SJCRH30 (cell line): ENCODE measurements around the gene GLO1. TPM values are rescaled to one million over a fixed set of nuclear protein-coding genes. Genes with fewer than 3 reads are reported as not detected.

Source experiments
- DNase-seq, 2 experiments: peaks; one replicate each; pipeline ENCODE4 v3.0.0-alpha.2; 2015 to 2020
- H3K27ac ChIP-seq: fragments of 250-450 bp; sonication (Bioruptor Pico); 2 replicates; pipeline ENCODE4 v1.5.1; 2020; ENCODE audit warnings: mild to moderate bottlenecking, moderate library complexity
- H3K27me3 ChIP-seq: fragments of 250-450 bp; sonication (Bioruptor Pico); 2 replicates; pipeline ENCODE4 v1.5.1; 2020; ENCODE audit warnings: mild to moderate bottlenecking, moderate library complexity
- H3K36me3 ChIP-seq: fragments of 250-450 bp; sonication (Bioruptor Pico); 2 replicates; pipeline ENCODE4 v1.5.1; 2020; ENCODE audit warnings: mild to moderate bottlenecking, moderate library complexity
- H3K4me1 ChIP-seq: fragments of 250-450 bp; sonication (Bioruptor Pico); 2 replicates; pipeline ENCODE4 v1.5.1; 2020; ENCODE audit warnings: mild to moderate bottlenecking, moderate library complexity
- H3K4me3 ChIP-seq: fragments of 250-450 bp; sonication (Bioruptor Pico); 2 replicates; pipeline ENCODE4 v1.5.1; 2020; ENCODE audit warnings: mild to moderate bottlenecking, moderate library complexity
- H3K9me3 ChIP-seq: fragments of 250-450 bp; sonication (Bioruptor Pico); replicated peaks from 2 replicates; pipeline ENCODE4 v1.5.1; 2020; ENCODE audit warnings: mild to moderate bottlenecking, moderate library complexity
- total RNA-seq: library from RNA; depleted of rRNA; stranded (reverse); fragments of >200 nt; shearing (Covaris generic); gene quantifications from 2 replicates; pipeline ENCODE4 v1.2.3, GENCODE V29; 2014; rRNA removed

GLO1 gene
- 453 and 485 TPM in 2 replicates for total RNA-seq

DNA sequence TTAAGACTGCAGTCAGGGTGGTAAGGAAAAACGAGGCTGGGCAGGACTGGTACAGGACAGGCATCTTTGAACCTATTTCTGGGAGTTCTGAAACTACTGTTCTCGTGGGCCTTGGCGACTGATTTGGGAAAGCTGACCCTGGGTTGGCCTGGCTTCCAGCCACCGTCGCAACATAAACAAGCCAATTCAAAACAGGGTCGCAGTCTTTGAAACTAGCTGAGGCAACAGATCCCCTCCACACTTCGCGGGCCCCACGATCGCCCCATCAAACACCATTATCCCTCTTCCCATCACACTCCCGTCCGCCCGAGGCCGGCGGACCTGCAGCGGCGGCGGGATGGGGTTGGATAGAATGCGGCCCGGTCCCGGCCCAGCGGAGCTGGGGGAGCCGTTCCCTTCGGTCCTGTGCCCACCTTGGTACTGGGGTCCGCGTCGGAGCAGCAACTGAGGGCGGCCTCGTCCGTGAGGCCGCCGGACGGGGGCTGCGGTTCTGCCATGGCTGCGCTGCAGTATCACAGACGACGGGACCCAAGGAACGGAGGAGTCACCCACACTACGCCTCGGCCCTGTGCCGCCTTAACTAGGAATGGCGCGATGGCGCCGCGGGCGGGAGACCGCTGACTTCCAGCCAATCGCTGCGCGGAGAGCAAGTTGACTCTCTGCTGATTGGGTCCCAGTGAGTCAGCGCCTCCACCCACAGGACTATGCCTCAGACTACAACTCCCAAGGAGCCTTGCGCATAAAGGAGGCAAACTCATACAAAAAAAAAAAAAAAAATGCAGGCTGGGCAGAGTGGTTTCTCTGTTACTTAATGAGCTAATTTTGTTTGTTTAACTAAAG, at the start of gene GLO1:
GLO1 (minus strand) TSS at position 588 of the 840 bp plus-strand sequence; CDS start at position 497, 91 bp downstream.
- DNase-seq = peak; percentile 98
- H3K9me3 ChIP-seq = peaks cover 3% of the 10 kb centered on the region; the same call in 1 of the 2 replicates
- no peaks in the 10 kb centered on the region for H3K4me1 ChIP-seq
- peaks cover 25% of the 10 kb centered on the region for H3K36me3 ChIP-seq
- H3K4me3 ChIP-seq = peak within 1 kb of the TSS; percentile 95
- H3K27me3 ChIP-seq = no peaks in the 10 kb centered on the region
- H3K27ac ChIP-seq = peak within 1 kb of the TSS; percentile 89

DNA sequence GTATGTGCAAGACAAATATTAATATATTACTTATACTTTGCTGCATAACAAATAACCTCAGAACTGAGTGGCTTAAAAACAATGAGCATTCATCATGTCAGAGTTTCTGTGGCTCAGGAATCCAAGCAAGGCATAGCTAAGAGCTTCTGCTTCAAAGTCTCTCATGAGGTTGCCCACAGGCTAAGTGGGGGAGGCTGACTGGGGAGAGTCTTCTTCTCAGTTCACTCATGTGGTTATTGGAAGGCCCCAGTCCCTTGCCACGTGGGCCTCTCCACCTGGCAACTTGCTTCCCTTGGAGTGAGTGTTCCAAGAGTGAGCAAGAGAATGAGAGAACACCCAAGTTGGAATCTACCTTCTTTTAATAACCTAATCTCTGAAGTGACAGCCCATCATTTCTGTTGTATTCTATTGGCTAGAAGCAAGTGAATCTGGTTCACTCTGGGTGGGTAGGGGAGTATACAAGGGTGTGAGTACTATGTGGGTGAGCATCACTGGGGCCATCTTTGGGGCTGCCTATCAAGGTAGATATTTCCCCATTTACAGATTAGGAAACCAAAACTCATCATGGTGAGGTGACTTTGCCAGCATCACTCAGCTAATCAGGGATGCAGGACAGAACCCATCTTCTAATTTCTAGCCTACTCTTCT, 48.1 kb upstream of the GLO1 start:
- DNase-seq = no peak
- H3K4me1 ChIP-seq = no peaks in the 10 kb centered on the region
- no peak overlapping the region for H3K27ac ChIP-seq
- H3K4me3 ChIP-seq = no peak overlapping the region
- no peaks in the 10 kb centered on the region for H3K9me3 ChIP-seq
- H3K36me3 ChIP-seq = no peaks in the 10 kb centered on the region
- no peaks in the 10 kb centered on the region for H3K27me3 ChIP-seq

DNA sequence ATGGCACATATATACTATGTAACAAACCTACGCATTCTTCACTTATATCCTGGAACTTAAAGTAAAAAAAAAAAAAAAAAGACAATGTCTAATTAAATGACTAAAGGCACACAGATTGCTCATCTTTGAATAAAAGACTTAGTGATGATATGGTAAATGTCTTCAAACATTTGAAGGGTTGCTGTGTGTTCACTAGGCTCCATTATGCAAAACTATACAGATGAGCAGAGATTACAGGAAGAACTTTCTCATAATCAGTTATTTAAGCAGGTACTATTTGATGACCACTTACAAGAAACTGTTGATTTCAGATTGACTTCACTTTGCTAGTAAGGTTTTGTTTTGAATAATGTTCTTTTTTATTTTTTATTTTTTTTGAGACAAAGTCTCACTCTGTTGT, 46.5 kb upstream of the GLO1 start:
- Histone ChIP-seq H3K4me1 (no peaks in the 10 kb centered on the region), H3K27me3 (no peaks in the 10 kb centered on the region), H3K27ac (no peak overlapping the region), H3K4me3 (no peak overlapping the region), H3K9me3 (no peaks in the 10 kb centered on the region), H3K36me3 (no peaks in the 10 kb centered on the region)
- DNase-seq = no peak

DNA sequence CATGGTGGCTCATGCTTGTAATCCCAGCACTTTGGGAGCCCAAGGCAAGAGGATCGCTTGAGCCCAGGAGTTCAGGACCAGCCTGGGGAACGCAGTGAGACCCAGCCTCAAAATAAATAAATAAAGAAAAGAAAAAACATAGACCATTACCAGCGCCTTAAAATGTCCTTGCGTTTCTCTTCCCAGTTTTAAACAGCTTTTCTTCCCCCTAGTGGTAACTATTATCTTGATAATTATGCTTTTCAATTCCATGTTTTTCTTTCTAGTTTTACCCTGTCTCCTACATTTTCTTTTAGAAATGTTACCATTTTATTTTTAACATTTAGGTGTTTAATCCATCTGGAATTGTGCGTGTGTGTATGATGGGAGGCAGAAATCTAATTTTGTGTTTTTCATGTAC, 36.6 kb upstream of the GLO1 start:
- Histone ChIP-seq H3K9me3 (peaks cover 3% of the 10 kb centered on the region), H3K27ac (no peak overlapping the region), H3K27me3 (peaks cover 7% of the 10 kb centered on the region; the same call in 1 of the 2 replicates), H3K36me3 (no peaks in the 10 kb centered on the region), H3K4me1 (no peaks in the 10 kb centered on the region), H3K4me3 (no peak overlapping the region)
- DNase-seq = no peak

DNA sequence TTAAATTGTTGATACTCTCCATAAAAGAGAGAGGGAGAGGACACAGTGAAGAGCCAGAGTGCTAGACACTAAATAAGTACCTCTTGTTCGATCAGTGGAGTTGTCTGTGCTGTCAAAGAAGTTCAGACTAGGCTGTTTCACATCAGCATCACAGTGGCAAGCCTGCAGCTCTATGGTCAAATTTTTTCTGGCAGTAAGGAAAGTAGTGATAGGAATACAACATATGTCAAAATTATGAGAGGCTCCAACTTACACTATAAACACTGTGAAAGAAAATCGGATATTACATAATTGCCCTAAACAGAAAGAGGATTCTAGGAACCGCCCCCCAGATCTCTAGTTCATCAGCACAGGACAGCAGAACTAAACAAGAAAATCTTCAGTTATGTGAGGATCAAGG, 35.3 kb upstream of the GLO1 start:
- Histone ChIP-seq H3K27me3 (peaks cover 3% of the 10 kb centered on the region; the same call in 1 of the 2 replicates), H3K36me3 (no peaks in the 10 kb centered on the region), H3K4me3 (no peak overlapping the region), H3K4me1 (no peaks in the 10 kb centered on the region), H3K27ac (no peak overlapping the region), H3K9me3 (peaks cover 3% of the 10 kb centered on the region)
- no peak for DNase-seq

DNA sequence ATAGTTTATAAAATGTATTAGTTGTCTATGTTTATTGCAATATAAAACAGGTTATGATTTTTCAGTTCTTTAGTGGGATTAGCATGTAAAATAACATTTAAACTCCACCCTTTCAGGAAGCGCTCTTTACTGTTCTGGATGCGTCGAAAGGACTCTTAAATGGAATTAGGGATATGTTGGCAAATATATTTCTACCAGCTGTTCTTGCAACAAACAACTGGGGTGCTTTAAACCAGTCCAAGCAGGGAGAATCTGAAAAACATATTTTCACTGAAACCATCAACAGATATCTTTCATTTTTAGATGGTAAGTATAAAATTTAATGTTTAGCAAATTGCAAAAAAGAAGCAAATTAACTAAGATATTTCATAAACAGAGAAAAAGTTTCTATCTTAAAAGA, 34.0 kb upstream of the GLO1 start:
- no peak overlapping the region for H3K27ac ChIP-seq
- peaks cover 3% of the 10 kb centered on the region for H3K9me3 ChIP-seq
- no peaks in the 10 kb centered on the region; the same call in 1 of the 2 replicates for H3K27me3 ChIP-seq
- H3K36me3 ChIP-seq = no peaks in the 10 kb centered on the region
- DNase-seq = no peak
- H3K4me1 ChIP-seq = no peaks in the 10 kb centered on the region
- H3K4me3 ChIP-seq = no peak overlapping the region

DNA sequence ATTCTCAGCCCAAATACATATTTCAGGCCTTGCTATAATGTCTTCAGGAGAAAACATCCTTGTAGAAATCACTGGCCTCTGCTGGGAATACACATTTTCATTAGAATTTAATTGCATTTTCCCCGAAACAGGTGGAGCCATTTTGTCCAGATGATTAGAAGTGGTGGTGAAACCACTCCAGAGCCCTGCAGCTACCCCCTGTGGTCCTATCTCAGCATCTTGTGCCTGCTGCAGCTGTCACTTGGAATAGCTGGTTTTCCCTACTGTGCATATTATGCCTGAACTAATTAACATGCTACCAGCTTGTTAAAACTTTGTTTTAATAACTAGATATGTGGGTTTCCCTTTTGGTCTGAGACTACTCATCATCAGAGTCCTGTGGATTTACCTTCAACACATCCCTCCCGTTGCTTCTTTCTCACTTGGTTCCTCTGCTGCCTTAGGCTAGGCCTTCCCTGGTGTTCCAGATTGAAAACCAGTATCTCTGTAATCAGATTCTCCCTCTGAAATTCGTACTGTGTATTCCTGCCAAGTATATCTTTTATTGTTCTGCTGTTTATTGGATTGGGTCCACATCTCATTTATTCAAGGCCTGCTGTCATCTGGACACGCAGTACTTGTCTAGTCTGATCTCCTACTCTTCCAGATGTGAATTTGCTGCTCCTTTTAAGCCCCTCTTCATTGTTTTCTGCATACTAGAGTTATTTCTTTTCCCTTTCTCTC, 27.4 kb upstream of the GLO1 start:
- no peak overlapping the region for H3K4me3 ChIP-seq
- DNase-seq = peak; percentile 43 to 62

DNA sequence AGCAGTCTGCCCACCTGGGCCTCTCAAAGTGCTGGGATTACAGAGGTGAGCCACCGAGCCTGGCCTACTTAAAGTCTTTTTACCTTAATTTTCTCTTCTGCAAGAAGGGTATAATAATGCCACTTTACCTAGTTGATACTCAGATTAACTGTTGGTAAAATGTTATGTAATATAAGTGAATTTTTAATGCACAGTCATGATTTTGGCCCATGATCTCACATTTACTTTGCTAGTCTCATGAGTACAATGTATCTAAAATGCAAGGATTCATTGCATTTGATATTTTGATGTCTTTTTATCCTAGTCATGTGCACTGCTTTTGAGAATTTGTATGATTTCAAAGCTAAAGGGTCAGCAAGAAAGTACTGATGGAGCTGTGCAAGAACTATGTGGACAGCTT, 25.3 kb upstream of the GLO1 start:
- Histone ChIP-seq H3K4me1 (peaks cover 9% of the 10 kb centered on the region), H3K27ac (no peak overlapping the region), H3K4me3 (no peak overlapping the region), H3K27me3 (no peaks in the 10 kb centered on the region), H3K9me3 (no peaks in the 10 kb centered on the region), H3K36me3 (no peaks in the 10 kb centered on the region)
- no peak for DNase-seq

More for the DNA sequence above, 27.4 kb upstream of the GLO1 start:
- peaks cover under 1% of the 10 kb centered on the region for H3K9me3 ChIP-seq
- peaks cover 9% of the 10 kb centered on the region for H3K4me1 ChIP-seq
- no peaks in the 10 kb centered on the region; the same call in 1 of the 2 replicates for H3K27me3 ChIP-seq
- H3K36me3 ChIP-seq = no peaks in the 10 kb centered on the region
- H3K27ac ChIP-seq = no peak overlapping the region

DNA sequence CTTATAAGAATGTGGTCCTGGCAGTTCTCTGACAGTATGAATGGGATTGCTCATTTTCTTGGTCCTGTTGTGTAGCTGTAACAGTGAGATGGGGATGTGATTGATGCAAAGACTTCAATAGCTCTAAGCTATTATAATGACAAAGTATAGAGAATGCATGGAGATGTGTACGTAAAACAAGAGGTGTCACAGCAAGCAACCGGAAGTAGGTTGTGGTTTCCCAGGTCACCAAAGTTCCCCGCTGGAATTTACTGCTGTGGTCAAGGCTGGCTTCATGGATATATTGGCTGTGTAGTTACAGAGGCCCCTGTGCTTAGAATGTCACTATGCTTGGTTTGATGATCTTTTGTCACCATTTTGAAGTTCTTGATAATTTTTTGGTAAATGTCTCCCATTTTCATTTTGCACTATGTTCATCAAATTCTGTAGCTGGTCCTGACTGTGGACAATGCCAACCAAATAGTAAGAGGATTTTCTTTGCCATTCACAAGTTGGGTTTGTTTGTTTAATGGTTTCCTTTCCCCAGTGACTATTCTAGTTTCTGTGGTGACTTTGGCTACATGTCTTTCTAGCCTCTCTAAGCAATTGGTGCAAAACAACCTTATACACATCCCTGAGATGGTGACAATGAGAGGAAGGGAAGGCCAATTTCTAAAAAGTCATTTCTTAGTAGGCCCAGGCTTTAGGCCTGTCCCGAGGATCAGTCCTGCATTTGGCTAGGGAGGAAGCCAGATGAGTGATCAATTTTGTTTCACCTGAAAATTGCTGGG, 22.7 kb upstream of the GLO1 start:
- DNase-seq = peak; percentile 30 to 45
- Histone ChIP-seq H3K9me3 (no peaks in the 10 kb centered on the region), H3K4me1 (peaks cover 9% of the 10 kb centered on the region), H3K4me3 (no peak overlapping the region), H3K36me3 (no peaks in the 10 kb centered on the region), H3K27me3 (no peaks in the 10 kb centered on the region), H3K27ac (no peak overlapping the region)

DNA sequence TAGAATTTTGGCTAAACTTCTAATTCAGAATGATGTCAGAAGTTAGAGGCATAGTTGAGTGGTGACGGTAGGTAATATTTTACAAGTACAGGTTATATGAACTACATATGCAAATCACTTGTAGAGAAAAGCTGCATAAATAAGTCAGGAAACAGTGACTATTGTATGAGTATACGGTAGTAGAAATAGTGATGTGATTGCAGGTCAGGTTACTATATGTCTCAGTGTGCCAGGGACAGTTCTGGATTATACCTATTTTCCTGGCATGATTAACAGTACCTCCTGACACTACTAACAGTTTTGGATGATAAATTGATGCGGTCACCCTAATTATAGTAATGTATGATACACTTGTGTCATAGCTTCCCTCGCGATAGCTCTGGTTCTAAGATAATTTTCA, 21.4 kb upstream of the GLO1 start:
- H3K27me3 ChIP-seq = no peaks in the 10 kb centered on the region
- no peak overlapping the region for H3K27ac ChIP-seq
- DNase-seq = no peak
- H3K4me1 ChIP-seq = peaks cover 5% of the 10 kb centered on the region
- no peaks in the 10 kb centered on the region for H3K36me3 ChIP-seq
- H3K4me3 ChIP-seq = no peak overlapping the region
- no peaks in the 10 kb centered on the region for H3K9me3 ChIP-seq

DNA sequence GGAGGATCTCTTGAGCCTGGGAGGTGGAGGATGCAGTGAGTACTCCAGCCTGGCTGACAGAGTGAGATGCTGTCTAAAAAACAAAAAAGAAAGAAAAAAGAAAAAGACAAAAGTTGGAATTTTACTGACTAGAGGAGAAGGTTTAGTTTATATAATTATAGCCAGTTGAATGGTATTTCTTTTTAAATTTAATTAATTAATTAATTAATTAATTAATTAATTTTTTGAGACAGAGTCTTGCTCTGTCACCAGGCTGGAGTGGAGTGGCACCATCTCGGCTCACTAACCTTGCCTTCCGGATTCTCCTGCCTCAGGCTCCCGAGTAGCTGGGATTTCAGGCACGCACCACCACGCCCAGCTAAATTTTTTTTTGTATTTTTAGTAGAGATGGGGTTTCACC, 20.8 kb upstream of the GLO1 start:
- DNase-seq = no peak
- Histone ChIP-seq H3K4me3 (no peak overlapping the region), H3K36me3 (no peaks in the 10 kb centered on the region), H3K27me3 (no peaks in the 10 kb centered on the region), H3K4me1 (peaks cover 5% of the 10 kb centered on the region), H3K9me3 (no peaks in the 10 kb centered on the region), H3K27ac (no peak overlapping the region)

DNA sequence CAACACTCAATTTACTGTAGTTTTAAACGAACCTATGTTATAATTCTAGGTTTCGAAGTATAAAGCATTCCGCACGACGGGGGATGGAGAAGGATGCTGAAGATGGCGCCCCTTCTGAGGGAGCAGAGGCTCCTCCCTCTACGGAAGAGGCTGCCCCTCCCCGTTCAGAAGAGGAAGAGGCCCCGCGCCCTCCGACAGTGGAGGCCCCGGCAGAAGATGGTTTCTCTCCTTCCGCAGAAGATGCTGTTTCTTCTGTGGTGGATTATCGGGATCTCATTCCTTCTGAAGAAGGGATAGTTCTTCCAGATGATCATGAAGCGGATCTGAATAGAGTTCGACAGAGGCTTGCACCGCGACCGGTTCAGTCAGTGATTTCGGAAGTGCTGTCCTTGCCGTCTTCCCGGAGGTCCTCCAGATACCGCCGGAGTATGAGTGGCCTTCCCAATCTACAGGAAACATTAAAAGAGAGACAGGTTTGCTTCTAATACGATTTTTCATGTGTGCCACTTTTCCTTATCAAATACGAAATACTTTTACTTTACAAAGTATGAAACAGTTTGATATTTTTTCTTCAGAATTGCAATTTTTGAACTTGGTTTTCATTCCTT, 19.9 kb upstream of the GLO1 start:
- no peak for DNase-seq
- Histone ChIP-seq H3K27ac (no peak overlapping the region), H3K27me3 (no peaks in the 10 kb centered on the region), H3K4me3 (no peak overlapping the region), H3K36me3 (no peaks in the 10 kb centered on the region), H3K9me3 (no peaks in the 10 kb centered on the region), H3K4me1 (peaks cover 5% of the 10 kb centered on the region)

DNA sequence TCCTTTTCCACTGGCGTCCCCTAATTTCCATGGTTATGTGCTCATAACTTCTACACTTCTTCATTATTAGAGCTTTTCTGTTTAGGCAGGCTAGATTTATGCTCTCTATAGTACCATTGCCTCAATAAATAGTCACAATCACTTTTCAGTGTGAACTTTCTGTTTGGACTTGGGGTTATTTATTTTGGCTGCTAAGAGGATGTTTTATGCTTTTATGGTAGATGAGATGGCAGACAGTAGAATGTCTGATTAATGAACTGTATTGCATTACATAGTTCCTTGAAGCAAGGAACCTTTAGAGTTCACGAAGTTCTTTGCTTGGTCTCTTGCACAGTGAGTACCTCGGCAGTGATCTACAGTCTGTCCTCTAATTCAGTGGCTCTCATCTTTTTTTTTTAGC, 19.1 kb upstream of the GLO1 start:
- no peaks in the 10 kb centered on the region for H3K36me3 ChIP-seq
- H3K4me3 ChIP-seq = no peak overlapping the region
- H3K4me1 ChIP-seq = peaks cover 5% of the 10 kb centered on the region
- no peak overlapping the region for H3K27ac ChIP-seq
- no peaks in the 10 kb centered on the region for H3K9me3 ChIP-seq
- no peaks in the 10 kb centered on the region for H3K27me3 ChIP-seq
- no peak for DNase-seq

DNA sequence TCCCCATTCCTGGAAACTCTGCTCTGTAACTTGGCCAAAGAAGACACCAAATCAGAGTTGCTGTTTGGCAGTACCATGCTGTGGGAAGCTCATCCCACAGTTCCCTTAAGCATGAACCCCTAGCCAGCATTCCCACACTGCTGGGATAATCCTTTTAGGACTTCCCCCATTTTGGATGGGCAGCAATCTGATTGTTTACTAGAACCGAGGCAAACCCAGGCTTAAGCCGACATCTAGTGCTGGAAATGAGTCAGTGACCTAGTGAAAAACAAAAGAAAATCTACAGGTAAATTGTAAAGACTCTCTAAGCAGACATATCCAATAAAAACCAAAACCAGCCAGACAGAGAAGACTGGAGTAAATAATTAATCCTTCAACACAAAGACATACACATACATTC, 17.4 kb upstream of the GLO1 start:
- Histone ChIP-seq H3K27me3 (no peaks in the 10 kb centered on the region), H3K4me1 (no peaks in the 10 kb centered on the region), H3K36me3 (no peaks in the 10 kb centered on the region), H3K4me3 (no peak overlapping the region), H3K9me3 (no peaks in the 10 kb centered on the region), H3K27ac (no peak overlapping the region)
- DNase-seq = no peak
